HG02571 (cell line): ENCODE results near the gene ROBO1.
"Not testable (repeated sequence)": the region's sequence is repeated elsewhere in the genome, so short reads cannot be mapped to it uniquely, and the experiment has no call there.

ENCODE experiments used
- ATAC-seq: cut with Tn5 transposase; IDR thresholded peaks from one replicate; pipeline ENCODE4 v1.9.1; 2021; ENCODE audit warnings: mild to moderate bottlenecking, moderate library complexity; ENCODE audit not compliant: unreplicated experiment

The ROBO1 gene

DNA sequence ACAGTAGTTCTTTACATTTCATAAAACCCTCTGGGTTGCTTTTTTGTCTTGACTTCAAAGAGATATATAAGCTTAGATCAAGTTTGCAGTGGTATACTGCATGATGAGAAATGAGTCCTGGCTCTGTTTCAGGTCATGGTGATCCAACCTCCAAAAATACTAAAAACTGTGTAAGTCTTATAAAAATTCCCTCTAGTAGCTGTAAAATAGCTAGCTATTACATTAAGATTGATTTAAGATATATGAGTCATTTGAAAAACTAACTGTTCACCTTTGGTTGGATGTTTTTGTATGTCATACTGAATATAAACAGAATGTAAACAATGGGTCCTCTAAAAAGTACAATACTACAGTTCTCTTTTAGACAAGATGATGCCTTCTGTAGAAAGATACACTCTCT is 879.2 kb downstream of the ROBO1 start:
- ATAC-seq: no peak

- ATAC-seq: no peak
These were observed 880.2 kb downstream of the ROBO1 start for GRCh38 chr3:78887547-78888011.

- no peak for ATAC-seq
These were observed 880.8 kb downstream of the ROBO1 start for GRCh38 chr3:78887029-78887428.

DNA sequence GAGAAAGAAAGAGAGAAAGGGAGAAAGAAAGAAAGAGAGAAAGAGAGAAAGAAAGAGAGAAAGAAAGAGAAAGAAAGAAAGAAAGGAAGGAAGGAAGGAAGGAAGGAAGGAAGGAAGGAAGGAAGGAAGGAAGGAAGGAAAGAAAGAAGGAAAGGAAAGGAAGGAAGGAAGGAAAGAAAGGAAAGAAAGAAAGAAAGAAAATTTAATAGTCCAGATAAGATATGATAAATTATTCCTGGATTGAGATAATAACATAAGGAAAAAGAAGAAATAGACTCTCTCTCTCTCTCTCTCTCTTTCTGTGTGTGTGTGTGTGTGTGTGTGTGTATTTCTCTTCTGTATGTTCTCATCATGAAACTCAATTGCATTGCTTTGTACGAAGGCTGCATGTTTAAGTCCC is 883.2 kb downstream of the ROBO1 start:
- not testable (repeated sequence) for ATAC-seq

- ATAC-seq: no peak
These were observed 885.5 kb downstream of the ROBO1 start for GRCh38 chr3:78882251-78882650.

- ATAC-seq: no peak
These were observed 886.3 kb downstream of the ROBO1 start for GRCh38 chr3:78881501-78881900.

GRCh38 chr3:78880603-78881461 is 887.0 kb downstream of the ROBO1 start:
- no peak for ATAC-seq

DNA sequence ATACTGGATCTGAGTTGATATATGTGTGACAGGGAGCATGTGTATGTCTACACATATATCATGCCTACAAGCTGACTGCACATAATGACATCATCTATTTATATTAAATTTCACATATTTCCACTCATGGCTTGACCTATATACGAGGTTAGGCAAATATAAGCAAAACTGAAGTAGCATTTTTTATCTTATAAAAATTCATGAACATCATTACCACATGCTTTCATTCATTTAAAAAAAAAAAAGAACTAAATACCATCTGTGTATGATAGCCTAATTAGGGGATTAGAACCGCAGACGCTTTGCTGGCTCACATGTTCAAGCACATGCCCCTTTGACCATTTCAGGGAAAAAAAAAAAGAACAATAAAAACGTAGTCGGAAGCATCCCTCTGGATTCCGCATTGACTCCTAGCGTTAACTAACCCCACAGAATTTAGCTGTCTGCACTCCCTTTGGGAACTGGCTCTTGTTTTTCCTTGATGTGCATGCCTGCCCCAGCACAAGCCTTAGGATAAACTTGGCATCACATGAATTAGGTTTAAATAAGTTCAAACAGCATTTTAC is 888.4 kb downstream of the ROBO1 start:
- ATAC-seq: no peak

DNA sequence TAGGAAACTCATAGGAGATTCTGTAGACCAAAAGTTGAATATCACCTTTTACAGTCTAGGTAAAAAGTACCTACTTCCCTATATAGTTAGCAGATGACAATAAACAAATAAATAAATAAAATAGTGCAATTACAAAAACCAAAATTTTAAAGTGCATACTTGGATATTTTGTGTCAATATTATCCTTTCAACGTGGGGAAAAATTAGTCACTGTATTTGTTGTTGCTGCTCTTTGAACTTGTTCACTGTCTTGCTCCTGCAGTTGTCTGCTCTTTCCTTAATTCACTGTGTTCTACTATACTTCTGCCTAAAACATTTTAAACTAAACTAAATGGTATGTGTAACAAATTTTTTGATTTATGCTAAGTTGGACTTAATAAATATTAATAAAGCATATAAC is 889.0 kb downstream of the ROBO1 start:
- ATAC-seq: no peak

- ATAC-seq: no peak
These were observed 889.8 kb downstream of the ROBO1 start for GRCh38 chr3:78878011-78878410.

DNA sequence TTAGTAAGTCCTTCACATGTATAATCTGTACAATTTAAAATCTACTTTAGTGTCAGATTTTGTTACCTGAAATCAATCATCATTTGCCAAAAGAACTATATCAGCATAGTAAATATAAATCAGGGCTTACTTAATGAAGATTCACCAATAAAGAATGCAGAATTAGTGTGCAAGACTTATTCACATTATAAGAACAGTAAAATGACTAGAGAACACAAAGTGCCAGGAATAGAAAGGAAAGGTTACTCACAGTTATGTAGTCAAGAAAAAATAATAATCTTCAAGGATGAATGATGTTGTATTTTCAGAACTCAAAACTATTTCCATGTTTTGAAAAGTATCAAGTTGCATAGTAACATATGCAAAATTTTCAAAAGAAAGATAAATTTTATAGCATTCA is 891.9 kb downstream of the ROBO1 start:
- ATAC-seq: no peak

- no peak for ATAC-seq
These were observed 892.4 kb downstream of the ROBO1 start for GRCh38 chr3:78875436-78875835.

- no peak for ATAC-seq
These were observed 894.2 kb downstream of the ROBO1 start for GRCh38 chr3:78873641-78874040.

GRCh38 chr3:78872195-78872594 is 895.6 kb downstream of the ROBO1 start:
- no peak for ATAC-seq

DNA sequence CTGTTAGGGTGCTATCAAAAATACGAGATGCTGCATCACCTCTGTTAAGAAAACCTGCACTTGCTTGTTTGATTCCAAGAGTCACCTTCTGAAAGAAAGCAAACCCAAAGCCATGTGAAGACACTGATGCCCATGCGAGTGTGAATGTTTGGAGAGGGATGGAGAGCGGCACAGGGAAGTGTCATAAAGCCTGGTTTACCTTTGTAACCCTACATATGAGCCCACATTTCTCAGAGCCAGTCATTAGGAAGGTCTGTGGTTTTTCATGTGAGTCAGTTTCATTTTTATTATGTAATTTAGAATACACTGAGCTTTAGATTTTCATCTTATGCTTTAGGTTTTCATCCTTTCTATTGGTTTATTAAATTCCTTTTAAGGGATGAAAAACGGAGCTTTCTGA is 896.8 kb downstream of the ROBO1 start:
- no peak for ATAC-seq

GRCh38 chr3:78870484-78870883 is 897.3 kb downstream of the ROBO1 start:
- ATAC-seq: no peak

DNA sequence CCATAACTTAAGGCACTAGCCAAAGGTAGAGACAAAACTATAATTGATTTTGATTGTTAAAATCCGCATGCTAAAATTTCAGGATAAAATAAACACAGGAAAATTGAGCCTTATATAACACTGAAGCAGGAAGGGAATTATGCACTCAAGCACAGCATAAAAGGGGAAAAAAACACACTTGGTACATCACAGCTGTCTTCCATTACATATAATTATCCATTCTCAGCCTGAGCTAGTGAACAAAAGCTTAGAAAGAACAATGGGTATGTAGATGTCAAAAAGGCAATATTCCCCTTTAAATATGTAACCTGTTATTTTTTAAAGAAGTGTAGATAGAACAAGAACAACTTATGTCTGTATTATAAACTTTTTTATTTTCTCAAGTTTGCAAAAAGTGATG is 899.2 kb downstream of the ROBO1 start:
- ATAC-seq: no peak

- no peak for ATAC-seq
These were observed 900.1 kb downstream of the ROBO1 start for GRCh38 chr3:78867409-78868372.

DNA sequence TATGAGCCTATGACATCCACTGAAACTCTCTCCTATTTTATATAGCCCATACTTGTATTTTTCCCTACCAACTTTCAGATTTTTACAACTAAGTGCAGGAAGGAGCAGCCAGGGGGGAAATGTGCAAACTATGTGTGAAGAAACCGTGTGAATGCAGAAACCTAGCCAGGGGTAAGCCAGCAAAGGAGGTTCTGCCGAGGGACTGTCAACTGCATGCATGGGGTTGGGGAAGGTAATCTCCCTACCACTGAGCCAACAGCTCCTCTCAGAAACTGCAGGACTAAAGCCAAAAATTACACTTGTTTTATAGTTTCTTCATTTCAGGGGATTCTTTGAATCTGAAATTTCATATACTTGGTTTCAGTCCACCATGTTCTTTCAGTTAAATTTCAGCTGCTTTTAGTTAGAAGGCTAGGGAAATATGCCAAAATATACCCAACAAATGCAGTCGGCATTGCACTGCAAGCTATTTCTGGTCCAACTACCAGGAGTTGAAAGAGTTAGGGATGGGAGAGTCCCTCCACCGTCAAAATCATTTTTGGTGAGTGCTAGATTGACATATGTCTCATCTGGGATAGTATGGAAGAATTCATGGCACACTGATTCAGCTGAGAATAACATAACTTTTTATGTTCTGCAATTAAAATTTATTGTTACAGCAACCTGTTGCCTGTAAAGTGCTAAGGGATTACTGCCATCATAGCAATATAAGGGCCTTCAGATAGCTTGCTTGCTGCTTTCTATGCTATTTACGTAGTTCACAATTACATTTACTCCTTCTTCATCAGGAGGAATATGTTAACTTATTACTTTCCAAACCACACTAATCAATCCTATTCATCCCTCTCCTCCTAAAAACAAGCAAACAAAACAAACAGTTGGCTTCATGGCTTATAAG is 904.2 kb downstream of the ROBO1 start:
- ATAC-seq: no peak

GRCh38 chr3:78861156-78861555 is 906.6 kb downstream of the ROBO1 start:
- ATAC-seq: no peak
